HG02798 (cell line): ENCODE results near the gene FBXL7.

Source experiments
- ATAC-seq: cut with Tn5 transposase; IDR thresholded peaks from one replicate; pipeline ENCODE4 v1.9.1; 2021; ENCODE audit warnings: mild to moderate bottlenecking; ENCODE audit not compliant: unreplicated experiment, poor library complexity

The FBXL7 gene

DNA sequence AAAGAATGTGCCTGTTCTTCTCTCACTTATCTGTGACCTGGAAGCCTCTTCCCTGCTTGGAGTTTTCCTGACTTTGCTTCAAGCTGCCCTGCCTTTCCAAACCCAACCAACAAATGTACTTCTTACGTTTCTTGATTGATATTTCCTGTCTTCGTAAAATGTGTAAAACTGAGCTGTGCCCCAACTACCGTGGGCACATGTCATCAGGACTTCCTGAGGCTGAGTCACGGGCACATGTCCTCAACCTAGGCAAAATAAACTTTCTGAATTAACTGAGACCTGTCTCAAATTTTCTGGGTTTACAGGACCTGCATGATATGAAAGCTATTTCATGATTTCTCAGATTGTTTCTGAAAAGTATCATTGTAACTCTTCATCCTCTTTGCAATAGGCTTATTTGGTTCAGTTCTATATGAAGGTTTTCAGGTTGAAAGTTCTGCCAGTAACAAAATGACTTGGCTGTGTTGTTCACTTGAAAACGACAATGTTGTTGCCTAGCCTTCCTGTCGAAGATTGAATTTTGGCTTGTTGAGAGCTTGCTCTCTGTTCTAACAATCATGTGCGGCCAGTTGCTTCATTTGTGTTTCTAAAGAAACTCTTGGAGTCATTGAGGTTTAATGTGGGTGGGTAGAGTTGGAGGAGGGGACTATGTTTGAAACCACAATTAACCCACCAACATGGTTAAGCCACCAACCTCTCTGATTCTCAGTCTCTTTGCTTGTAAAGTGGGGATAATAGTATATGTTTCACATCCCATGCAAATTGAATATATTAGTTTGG lies 145.6 kb downstream of the FBXL7 start:
- ATAC-seq = no peak

DNA sequence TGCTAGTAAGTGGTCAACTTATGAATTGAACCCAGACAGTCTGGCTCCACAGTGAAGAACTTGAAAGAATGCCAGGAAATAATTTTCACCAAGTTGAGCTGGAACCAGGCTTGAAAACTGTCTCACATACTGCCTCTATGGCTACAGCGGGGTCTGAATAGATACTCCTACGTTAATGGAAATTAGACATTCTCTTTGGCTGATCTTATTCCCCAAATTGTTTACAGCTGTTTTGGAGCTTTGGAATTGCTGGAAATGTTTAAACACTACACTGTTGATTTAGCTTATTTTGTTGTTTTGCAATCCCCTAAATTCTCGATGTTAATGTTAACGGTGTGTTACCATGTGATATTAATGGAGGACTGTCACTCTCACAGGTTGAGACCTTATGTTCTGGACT lies 146.4 kb downstream of the FBXL7 start:
- ATAC-seq = no peak

- no peak for ATAC-seq
These were observed 147.3 kb downstream of the FBXL7 start for GRCh38 chr5:15647251-15647650.

GRCh38 chr5:15650266-15650665 lies 150.3 kb downstream of the FBXL7 start:
- ATAC-seq = no peak

GRCh38 chr5:15654779-15655178 lies 154.8 kb downstream of the FBXL7 start:
- ATAC-seq = no peak

GRCh38 chr5:15655683-15656082 lies 155.7 kb downstream of the FBXL7 start:
- no peak for ATAC-seq

GRCh38 chr5:15664961-15665360 lies 165.0 kb downstream of the FBXL7 start:
- no peak for ATAC-seq

DNA sequence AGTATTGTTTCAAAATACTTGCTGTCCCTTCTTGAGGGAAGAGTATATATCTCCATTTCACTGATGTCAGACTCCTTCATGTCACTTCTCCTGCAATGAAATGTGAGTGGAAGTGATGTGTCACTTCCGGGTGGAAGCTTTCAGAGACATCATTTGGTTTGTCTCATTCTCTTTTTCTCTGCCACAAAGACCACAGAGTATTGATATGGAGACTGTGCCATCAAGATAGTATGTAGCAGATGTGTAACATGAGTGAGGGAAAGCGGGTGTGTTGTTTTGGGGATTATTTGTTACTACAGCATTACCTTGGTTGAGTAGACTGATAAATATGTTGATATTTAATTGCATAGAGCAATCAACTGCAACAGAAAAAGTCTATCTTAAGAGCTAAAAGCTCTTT lies 169.8 kb downstream of the FBXL7 start:
- no peak for ATAC-seq

DNA sequence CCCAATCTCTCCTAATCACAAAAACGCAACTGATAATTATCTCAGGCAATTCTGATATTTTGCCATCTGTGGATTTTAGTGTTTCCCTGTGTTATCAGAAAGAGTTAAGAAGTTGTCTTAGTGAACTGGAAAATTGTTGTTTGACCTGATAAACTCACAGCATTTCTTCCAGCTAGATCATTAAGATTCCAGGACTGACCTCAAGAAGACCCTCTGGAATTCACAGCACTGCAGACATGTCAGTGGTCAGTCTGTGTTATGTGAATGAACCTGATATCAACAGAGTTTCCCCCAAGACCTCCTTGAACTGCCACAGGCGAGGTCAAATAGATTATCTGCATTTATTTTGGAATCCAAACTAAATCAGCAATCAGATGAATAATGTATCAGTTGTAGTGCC lies 174.7 kb downstream of the FBXL7 start:
- no peak for ATAC-seq

- no peak for ATAC-seq
These were observed 176.6 kb downstream of the FBXL7 start for GRCh38 chr5:15676591-15676990.

DNA sequence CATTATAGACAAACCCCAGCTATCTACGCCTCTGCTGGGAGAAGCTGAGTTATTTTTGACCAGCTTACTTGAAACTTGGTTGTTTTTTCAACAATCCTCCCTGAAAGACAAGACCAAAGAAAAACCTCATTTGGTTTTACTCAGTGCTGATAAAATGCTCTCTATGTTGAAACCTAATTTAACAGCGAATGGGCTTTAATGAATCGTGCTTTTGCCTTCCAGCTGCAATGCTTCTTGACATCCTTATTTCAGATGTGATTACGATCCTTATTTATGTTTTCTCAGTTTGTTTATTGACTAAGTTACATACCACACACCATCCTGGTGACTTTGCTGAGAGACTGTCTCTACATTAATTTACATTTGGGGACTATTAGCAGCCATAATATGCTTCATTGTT lies 179.2 kb downstream of the FBXL7 start:
- no peak for ATAC-seq

- no peak for ATAC-seq
These were observed 180.5 kb downstream of the FBXL7 start for GRCh38 chr5:15680455-15680854.

- ATAC-seq = no peak
These were observed 182.1 kb downstream of the FBXL7 start for GRCh38 chr5:15682122-15682521.

DNA sequence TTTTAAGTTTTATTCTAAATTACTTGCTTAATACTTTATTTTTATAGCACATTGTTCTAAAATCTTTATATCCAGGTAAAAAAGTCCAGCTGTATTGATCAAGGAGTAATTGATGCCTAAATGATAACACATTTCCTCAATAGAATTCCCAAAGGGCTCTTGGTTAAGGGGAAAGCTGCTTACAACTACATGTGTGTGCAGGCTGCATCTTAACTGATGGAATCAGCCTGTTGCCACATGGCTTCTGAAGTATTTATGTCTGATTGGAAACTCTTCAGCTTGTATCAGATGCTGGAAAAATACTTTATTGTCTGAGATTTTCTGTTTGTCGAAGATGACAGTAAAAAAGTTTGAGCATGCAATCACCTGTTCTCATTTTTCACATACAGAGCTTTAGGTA lies 182.6 kb downstream of the FBXL7 start:
- ATAC-seq = no peak

GRCh38 chr5:15683332-15683731 lies 183.4 kb downstream of the FBXL7 start:
- no peak for ATAC-seq

DNA sequence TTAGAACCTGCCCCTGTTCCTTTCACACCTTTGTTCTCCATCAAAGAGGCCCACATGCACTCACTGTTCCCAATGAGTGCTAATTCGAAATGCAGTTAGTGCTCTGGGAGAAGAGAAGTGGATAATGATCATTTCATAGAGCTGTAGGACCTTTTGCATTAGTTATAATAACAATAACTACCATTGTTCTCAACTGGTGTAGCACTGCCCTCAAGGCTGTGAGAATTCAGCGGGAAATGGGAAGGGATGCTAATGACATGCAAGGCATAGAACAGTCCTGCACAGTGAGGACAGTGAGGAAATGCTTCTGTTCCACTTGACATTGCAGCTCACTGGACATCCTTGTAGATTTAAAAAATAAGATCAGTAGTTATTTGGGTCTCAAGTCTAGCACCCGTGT lies 187.4 kb downstream of the FBXL7 start:
- ATAC-seq = no peak

- no peak for ATAC-seq
These were observed 189.9 kb downstream of the FBXL7 start for GRCh38 chr5:15689836-15690235.

DNA sequence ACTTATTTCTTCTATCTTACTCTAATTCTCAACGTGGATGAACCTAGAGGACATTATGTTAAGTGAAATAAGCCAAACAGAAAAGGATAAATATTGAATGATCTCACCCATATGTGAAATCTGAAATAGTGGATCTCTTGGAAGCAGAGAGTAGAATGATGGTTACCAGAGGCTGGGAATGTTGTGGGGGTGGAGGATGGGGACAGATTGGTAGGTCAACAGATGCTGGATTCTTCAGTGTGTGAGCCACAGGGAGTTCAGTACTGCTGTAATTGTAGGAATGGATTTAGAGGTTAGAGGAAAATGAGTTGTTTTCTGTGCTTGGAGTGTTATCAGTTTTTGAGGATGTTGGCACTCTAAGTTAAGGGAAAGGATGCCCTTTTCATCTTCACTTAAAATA lies 190.6 kb downstream of the FBXL7 start:
- no peak for ATAC-seq

- no peak for ATAC-seq
These were observed 191.5 kb downstream of the FBXL7 start for GRCh38 chr5:15691521-15691920.

DNA sequence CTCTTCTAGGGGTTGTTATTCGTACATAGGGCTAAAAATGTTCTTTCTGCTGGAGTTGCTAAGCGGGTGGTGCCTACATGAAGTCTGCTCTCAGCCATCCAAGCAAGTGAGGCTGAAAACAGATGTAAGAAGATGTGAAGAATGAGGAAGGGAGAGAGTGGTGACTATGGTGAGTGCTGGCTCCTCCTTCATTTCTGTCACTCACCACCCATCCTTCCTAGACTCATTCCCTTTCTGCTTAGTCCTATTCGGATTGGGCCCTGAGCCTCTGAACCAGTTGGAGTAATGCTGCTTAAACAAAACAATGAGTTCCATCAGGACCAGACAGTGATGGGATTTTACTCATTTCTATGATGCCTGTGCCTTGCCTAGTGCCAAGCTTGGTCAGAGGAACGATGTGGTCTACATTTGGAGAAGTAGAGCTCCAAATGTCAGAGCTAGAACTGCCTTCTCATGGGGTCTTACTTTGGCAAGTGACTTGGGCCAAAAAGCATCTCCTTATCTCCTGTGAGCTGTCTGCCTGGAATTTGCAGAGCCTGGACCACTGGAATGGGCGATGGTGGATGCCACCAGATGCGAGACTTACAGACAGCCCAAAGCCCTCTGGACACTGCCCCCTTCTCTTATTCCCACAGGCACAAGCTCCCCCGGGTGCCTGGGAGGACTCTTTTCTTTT lies 192.9 kb downstream of the FBXL7 start:
- no peak for ATAC-seq

DNA sequence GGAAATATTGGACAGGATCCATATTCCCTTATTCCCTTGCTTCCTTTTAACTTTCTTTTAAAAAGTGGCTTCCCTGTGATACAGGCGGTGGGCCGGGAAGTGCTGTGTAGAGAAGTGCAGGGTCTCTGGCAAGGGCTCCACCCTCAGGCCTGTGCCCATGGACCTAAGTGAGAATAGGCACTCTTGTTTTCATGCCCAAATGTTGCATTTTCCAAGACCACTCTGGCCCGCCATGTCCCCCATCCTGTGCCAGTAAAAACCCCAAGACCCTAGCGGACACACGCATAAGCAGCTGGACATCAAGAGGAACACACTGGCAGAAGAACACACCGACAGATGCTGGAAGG lies 193.4 kb downstream of the FBXL7 start:
- ATAC-seq = no peak

DNA sequence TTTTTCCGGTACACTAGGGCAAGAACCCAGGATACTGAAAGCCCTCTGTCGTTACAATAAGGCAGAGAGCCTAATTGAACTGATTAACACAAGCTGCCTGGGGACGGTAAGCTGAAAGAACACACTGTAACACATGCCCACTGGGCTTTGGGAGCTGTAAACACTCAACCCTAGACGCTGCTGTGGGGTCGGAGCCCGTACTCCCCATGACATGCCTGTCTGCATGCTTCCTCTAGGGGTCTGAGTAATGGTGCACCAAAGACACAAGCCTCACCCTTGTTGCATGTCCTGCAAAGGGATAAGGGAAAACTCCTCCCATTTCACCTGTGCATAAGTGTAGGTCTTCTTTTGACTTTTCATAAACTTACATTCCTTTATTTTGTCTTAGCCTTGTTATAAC lies 194.0 kb downstream of the FBXL7 start:
- no peak for ATAC-seq
